GM18873 (cell line): Measurements from ENCODE around the gene SAMD14.
A peak's percentile ranks its signal among the peaks of the same experiment; 100 is the strongest.

ENCODE experiments used
- ATAC-seq: cut with Tn5 transposase; IDR thresholded peaks from one replicate; pipeline ENCODE4 v1.9.1; 2021; ENCODE audit warnings: mild to moderate bottlenecking, moderate library complexity, moderate number of reproducible peaks; ENCODE audit not compliant: unreplicated experiment, low FRiP score

SAMD14 gene

DNA sequence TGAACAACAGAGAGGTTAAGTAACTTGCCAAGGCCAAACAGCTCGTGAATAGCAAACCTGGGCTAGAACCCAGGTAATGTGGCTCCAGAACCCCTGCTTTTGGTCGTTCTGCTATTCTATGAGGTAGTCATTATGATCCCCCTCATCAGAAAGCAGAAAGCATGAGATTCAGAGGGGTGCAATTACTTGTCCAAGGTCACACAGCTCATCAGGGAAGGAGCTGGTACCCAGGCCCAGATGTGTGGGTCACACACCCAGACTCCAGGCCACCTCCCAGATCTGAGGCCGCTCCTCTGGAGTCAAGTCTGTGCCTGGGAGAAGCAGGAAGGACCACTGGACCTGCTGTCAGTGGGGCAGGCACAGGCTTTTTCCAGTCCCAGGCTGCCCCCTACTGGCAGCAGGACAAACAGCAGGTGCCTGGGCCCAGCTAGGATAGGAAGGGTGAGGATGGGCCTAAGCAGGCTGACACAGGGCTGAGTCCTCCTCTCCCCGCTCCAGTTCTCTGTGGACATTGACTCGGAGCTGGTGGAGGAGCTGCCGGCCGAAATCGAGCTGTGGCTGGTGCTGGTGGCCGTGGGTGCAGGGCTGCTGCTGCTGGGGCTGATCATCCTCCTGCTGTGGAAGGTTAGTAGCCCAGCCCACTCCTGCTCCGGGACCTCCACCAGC lies 42.6 kb downstream of the SAMD14 start:
- no peak for ATAC-seq

DNA sequence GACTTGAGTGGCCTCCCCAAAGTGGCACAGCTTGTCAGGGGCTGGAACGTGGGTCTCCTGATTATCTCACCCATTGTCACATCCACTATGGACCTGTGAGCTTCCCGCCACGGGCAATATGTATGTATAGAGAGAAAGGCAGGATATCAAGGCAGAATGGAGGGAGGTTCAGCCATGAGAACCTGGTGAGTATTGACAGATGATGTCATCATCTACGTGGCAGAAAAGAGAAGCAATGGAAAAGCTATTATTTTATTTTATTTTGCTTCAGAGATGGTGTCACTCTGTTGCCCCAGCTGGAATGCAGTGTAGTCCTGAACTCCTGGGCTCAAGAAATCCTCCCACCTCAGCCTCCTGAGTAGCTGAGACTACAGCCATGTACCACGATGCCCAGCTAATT lies 48.2 kb downstream of the SAMD14 start:
- ATAC-seq = no peak

DNA sequence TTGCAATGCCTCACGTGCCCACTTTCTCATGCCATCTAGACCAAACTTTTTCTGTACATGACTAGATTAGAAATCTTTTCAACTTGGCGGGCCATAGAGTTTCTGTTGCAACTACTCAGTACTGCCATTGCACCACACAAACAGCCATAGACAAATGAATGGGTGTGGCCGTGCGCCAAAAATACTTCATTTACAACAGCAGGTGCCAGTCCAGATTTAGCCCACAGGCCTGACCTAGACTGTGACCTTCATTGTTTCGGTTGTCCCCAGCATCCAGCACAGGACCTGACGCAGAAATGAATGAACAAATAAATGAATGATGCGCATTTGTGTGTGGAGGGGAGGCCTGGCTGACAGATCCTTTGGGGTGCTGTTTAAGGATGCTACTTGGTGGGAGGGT lies 49.1 kb downstream of the SAMD14 start:
- peak; percentile 73 for ATAC-seq

DNA sequence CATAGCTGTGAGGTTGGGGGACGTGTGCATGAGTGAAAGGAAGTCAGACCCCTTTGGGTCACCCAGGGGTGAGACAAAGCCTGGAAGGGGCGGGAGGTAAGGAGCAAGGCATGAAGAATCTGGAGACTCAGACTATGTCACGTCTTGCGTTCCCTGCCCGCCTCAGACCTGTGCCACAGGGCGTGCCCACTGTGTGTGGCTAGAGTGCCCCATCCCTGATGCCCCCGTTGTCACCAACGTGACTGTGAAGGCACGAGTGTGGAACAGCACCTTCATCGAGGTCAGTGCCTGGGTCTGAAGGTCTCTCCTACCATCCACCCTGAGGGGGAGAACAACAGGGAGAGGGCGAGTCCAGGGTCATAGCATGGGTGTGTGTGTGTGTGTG lies 49.9 kb downstream of the SAMD14 start:
- ATAC-seq = no peak

DNA sequence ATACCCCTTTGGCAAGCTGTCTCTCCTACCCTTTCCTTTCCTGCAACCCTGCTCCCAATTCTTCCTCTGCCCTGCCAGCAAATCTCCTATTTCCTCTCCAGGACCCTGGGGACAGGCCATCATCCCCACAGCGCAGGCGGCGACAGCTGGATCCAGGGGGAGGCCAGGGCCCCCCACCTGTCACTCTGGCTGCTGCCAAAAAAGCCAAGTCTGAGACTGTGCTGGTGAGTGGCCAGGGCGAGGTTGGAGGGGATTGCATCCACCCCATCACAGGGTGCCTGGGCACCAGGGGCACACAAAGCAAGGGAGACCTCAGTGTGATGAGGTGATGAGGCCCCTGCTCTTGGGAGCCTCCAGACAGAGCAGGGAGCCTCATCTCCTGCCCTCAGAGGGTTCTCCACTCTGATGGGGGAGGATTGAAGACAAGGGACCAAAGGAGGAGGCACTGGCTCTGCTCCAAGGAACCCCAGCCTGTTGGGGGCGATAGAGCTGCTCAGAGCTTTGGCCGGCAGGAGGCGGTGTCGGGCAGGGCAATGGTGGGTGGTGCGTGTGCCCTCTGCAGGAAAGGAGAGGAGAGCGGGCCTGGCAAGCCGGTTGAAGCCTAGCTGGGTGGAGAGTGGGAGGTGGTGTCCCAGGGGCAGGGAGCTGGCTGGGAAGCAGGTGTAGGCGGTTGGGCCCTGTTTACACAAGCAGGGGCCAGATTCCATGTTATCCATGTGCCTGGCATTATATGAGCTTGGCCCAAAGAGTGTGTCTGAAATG lies 50.4 kb downstream of the SAMD14 start:
- ATAC-seq = no peak

DNA sequence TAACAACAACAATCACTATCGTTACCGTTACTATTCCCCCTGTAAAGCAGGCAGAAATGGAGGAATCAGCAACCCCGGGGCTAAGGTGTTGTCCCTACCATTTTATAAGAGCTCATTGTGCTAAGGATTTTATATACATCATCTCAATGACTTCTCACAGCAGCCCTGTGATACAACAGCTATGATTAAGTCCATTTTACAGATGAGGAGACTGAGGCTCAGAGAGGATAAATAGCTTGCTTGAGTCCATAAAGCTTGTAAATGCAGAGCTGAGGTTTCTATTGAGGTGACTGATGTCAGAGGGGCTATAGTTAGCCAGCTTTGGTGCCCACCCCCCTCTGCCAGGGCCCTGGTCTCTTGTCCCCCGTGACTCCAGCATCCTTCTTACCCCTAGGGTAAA lies 51.5 kb downstream of the SAMD14 start:
- ATAC-seq = no peak

DNA sequence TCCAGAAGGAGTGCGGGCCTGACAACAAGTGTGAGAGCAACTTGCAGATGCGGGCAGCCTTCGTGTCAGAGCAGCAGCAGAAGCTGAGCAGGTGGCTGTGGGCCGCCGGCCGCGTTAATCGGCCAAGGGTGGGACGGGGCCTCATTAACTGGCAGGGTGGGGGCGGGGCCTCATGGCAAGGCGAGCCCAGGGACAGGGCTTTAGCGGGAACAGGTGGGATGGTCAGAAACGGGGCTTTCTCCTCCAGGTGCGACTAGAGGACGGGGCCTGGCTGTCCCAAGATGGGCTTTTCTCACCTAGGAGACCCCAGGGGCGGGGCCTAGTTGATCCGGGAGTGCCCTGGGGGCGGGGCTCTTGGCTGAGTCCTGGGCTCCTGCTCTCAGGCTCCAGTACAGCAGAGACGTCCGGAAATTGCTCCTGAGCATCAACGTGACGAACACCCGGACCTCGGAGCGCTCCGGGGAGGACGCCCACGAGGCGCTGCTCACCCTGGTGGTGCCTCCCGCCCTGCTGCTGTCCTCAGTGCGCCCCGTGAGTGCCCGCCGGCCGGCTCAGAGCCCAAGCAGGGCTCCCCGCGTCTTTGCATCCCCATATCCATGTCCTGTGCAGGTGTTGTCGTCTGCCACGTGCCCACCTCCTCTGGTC lies 53.2 kb downstream of the SAMD14 start:
- no peak for ATAC-seq

DNA sequence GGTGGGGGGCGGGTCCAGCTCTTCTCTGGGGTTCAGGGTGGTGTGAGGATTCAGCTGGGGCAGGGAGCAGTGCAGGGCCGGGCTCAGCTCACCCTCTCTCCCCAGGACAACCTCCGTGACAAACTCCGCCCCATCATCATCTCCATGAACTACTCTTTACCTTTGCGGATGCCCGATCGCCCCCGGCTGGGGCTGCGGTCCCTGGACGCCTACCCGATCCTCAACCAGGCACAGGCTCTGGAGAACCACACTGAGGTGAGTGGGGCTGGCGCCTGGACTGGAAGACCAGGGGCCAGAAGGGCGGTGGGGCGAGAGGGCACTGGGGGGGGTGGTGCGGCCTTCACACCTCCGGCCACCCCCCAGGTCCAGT lies 53.8 kb downstream of the SAMD14 start:
- ATAC-seq = no peak

GRCh38 chr17:50075446-50076032 lies 54.4 kb downstream of the SAMD14 start:
- ATAC-seq = no peak

DNA sequence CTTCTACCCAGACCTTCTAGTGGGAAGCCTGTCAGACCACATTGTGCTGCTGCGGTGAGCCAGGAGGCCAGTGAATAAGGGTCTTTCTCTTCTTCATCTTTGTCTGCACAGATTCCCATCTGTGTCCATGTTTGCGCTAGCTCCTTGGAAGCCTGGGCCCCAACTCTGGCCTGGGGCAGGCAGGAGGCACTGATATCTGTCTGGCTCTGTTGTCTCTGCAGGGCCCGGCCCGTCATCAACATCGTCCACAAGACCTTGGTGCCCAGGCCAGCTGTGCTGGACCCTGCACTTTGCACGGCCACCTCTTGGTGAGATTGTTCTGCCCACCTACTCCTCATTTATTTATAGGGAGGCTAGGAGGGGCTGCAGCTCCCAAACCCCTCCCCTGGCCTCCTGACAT lies 55.7 kb downstream of the SAMD14 start:
- ATAC-seq = no peak

GRCh38 chr17:50072925-50073324 lies 57.0 kb downstream of the SAMD14 start:
- no peak for ATAC-seq

- no peak for ATAC-seq
These were observed 57.8 kb downstream of the SAMD14 start for GRCh38 chr17:50072130-50072529.

GRCh38 chr17:50071692-50072091 lies 58.3 kb downstream of the SAMD14 start:
- ATAC-seq = no peak

DNA sequence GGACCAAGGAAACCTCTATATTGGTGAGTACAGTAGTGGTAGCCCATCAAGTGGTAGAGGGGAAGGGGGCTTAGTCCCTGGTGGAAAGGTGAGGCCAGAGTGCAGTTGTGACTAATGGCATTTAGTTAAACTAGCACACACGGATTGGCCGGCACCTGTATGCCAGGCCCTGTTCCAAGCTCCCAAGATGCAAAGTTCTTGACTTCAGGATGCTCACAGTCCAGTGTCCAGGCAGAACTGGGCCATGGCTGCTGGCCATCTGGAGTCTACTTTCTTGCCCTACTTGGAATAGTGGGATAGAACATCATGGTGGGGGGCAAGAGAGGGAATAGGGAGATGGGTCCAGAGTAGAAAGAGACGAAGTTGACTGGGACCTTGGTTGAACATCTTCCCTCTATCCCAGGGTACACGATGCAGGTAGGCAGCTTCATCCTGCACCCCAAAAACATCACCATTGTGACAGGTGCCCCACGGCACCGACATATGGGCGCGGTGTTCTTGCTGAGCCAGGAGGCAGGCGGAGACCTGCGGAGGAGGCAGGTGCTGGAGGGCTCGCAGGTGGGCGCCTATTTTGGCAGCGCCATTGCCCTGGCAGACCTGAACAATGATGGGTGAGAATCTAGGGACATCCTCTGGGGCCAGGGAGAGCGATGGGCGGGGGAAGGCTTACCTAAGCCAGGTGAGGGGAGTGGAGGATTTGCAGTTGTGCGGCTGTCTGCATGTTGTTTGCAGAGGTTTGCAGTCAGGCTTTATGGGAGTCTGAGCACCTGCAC lies 58.9 kb downstream of the SAMD14 start:
- no peak for ATAC-seq

DNA sequence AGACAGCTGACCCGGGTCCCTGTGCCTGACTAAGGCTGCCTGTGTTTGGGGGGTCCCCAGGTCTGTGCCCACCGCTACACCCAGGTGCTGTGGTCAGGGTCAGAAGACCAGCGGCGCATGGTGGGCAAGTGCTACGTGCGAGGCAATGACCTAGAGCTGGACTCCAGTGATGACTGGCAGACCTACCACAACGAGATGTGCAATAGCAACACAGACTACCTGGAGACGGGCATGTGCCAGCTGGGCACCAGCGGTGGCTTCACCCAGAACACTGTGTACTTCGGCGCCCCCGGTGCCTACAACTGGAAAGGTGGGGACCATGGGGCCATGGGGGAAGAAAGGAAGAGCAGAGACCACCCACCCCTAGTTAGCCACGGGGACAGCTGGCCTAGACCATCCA lies 62.0 kb downstream of the SAMD14 start:
- ATAC-seq = no peak

GRCh38 chr17:50066995-50067394 lies 63.0 kb downstream of the SAMD14 start:
- ATAC-seq = no peak

DNA sequence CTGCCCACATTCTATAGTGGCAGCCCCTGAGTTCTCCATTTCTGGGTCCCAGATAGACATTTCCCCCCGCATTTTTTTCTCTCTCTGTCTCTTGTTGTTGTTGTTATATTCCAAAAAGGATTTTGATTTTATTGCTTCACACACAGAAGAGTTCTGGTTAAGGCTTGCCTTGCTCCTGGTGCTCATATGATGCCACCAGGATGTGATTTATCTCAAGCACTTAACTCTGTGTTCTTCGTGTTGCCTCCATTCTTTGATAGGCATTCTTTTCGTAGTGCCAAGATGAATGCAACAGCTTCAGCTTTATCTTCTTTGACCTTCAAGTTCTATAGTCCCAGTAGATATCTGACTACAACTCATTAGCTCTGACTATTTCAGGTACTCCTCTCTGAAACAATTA lies 64.9 kb downstream of the SAMD14 start:
- ATAC-seq = no peak

GRCh38 chr17:50064253-50065001 lies 65.5 kb downstream of the SAMD14 start:
- ATAC-seq = no peak

- no peak for ATAC-seq
These were observed 66.3 kb downstream of the SAMD14 start for GRCh38 chr17:50063561-50064252.
